ENCODE results near the gene FAM89A. TPM values are rescaled to one million over a fixed set of nuclear protein-coding genes. Genes with fewer than 3 reads are reported as not detected.

The FAM89A gene
- total RNA-seq, 1 experiment from 2014 or later, result 23.6 TPM

DNA sequence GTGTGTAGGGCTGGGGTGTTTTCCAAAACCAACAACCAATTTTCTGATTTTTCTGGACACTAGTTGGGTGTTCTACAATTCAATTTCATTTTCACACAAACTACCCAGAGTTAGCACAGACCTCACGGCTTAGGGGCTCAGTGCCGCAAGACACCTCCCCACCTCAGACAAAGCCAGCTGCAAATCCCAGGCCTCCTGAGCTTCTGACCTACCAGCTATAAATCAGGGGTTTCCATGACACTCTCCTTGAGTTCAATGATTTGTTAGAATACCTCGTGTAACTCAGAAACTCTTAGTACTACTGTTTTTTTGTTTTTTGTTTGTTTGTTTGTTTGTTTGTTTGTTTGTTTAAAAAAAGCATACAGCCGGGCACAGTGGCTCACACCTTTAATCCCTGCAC is 28.7 kb upstream of the FAM89A start:
- CTCF ChIA-PET, result no interaction called here

More for the DNA sequence above, 28.7 kb upstream of the FAM89A start:
- Histone ChIP-seq H3K4me2 (ENCODE audit: low read length) (no peak overlapping the region), H3K36me3 (ENCODE audit: control insufficient read depth in 1 of 2, insufficient read depth in 2 of 2, low read length in 2 of 2) (no peaks in the 10 kb centered on the region), H2AFZ (ENCODE audit: low read depth, low read length, poor library complexity, severe bottlenecking) (no peak overlapping the region), H3K9me2 (ENCODE audit: insufficient read depth) (no peaks in the 10 kb centered on the region), H3K4me1 (ENCODE audit: control insufficient read depth in 1 of 2, insufficient read depth in 2 of 2, low read length in 2 of 2) (peaks cover 0 to 2% of the 10 kb centered on the region in 2 experiments; a peak in 1 of 4 replicates), H3K27me3 (ENCODE audit: insufficient read depth, low read length) (no peaks in the 10 kb centered on the region), H3K9ac (ENCODE audit: low read length) (no peak overlapping the region), H3K27ac (ENCODE audit: low read depth, low read length) (no peak overlapping the region), H3K4me3 (replicated peaks in 1 of 2; ENCODE audit: low read depth in 1 of 2, low read length in 2 of 2) (no peak overlapping the region), H3K9me3 (ENCODE audit: control insufficient read depth in 1 of 2, insufficient read depth in 1 of 2, low read depth in 1 of 2, low read length in 2 of 2) (no peaks in the 10 kb centered on the region), H4K20me1 (ENCODE audit: insufficient read depth) (no peaks in the 10 kb centered on the region), H3K79me2 (ENCODE audit: insufficient read depth, low read length) (no peaks in the 10 kb centered on the region)
- TF ChIP-seq EZH2phosphoT487 (IDR thresholded peaks at IDR 0.05; ENCODE audit: borderline replicate concordance) (no peak), SIN3A (IDR thresholded peaks at IDR 0.05; ENCODE audit: low read depth) (no peak), CEBPB (IDR thresholded peaks at IDR 0.05; ENCODE audit: low read depth) (no peak), ZNF274 (IDR thresholded peaks at IDR 0.05; ENCODE audit: low read depth, low read length) (no peak), YY1 (IDR thresholded peaks at IDR 0.05; ENCODE audit: extremely low read depth, insufficient replicate concordance, low read depth, low read length) (no peak), EGR1 (IDR thresholded peaks at IDR 0.05; ENCODE audit: low read depth) (no peak), SP1 (IDR thresholded peaks at IDR 0.05; ENCODE audit: low read depth) (no peak), SRF (IDR thresholded peaks at IDR 0.05; ENCODE audit: low read depth) (no peak), ZFX (IDR thresholded peaks at IDR 0.05) (no peak), RAD21 (IDR thresholded peaks at IDR 0.05; ENCODE audit: low read depth) (no peak), POLR2AphosphoS5 (IDR thresholded peaks at IDR 0.05; ENCODE audit: low read depth, low read length) (no peak)
- TF ChIP-seq, protein P1, sequence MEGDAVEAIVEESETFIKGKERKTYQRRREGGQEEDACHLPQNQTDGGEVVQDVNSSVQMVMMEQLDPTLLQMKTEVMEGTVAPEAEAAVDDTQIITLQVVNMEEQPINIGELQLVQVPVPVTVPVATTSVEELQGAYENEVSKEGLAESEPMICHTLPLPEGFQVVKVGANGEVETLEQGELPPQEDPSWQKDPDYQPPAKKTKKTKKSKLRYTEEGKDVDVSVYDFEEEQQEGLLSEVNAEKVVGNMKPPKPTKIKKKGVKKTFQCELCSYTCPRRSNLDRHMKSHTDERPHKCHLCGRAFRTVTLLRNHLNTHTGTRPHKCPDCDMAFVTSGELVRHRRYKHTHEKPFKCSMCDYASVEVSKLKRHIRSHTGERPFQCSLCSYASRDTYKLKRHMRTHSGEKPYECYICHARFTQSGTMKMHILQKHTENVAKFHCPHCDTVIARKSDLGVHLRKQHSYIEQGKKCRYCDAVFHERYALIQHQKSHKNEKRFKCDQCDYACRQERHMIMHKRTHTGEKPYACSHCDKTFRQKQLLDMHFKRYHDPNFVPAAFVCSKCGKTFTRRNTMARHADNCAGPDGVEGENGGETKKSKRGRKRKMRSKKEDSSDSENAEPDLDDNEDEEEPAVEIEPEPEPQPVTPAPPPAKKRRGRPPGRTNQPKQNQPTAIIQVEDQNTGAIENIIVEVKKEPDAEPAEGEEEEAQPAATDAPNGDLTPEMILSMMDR (IDR thresholded peaks at IDR 0.05 in 2 of 3, conservative IDR thresholded peaks at IDR 0.05 in 1 of 3; ENCODE audit: borderline replicate concordance in 1 of 3, insufficient read depth in 1 of 3, low read depth in 2 of 3, low read length in 2 of 3), result no peak
- TF ChIP-seq, protein P2, sequence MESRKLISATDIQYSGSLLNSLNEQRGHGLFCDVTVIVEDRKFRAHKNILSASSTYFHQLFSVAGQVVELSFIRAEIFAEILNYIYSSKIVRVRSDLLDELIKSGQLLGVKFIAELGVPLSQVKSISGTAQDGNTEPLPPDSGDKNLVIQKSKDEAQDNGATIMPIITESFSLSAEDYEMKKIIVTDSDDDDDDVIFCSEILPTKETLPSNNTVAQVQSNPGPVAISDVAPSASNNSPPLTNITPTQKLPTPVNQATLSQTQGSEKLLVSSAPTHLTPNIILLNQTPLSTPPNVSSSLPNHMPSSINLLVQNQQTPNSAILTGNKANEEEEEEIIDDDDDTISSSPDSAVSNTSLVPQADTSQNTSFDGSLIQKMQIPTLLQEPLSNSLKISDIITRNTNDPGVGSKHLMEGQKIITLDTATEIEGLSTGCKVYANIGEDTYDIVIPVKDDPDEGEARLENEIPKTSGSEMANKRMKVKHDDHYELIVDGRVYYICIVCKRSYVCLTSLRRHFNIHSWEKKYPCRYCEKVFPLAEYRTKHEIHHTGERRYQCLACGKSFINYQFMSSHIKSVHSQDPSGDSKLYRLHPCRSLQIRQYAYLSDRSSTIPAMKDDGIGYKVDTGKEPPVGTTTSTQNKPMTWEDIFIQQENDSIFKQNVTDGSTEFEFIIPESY (IDR thresholded peaks at IDR 0.05; ENCODE audit: extremely low read depth, insufficient replicate concordance, low read length), result no peak
- TF ChIP-seq, protein P3, sequence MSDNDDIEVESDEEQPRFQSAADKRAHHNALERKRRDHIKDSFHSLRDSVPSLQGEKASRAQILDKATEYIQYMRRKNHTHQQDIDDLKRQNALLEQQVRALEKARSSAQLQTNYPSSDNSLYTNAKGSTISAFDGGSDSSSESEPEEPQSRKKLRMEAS (IDR thresholded peaks at IDR 0.05), result no peak
- intact Hi-C loops (cut with micrococcal nuclease), result no loop called here
- BruUV-seq (replicated peaks), result no TSS peak
- RAD21 ChIA-PET (ENCODE audit: low non-redundant PET in 1 of 2, low total read pairs in 2 of 2, uncharacterized antibody in 2 of 2, unreplicated experiment in 2 of 2), result no interaction called here
- ATAC-seq (no peak), DNase-seq (ENCODE audit: low read depth, low spot score) (no peak)
- POLR2A ChIA-PET, result no interaction called here

Data from HCT116 (cell line).